ENCODE data around the gene PRKCE. TPM values are rescaled to one million over a fixed set of nuclear protein-coding genes. Genes with fewer than 3 reads are reported as not detected.

Gene PRKCE
- total RNA-seq, 5 donors from 2014 or later (not counting 1 experiment from before 2014, with no cell fraction given) = 16.5 to 29.8 (median 23.4) TPM

DNA sequence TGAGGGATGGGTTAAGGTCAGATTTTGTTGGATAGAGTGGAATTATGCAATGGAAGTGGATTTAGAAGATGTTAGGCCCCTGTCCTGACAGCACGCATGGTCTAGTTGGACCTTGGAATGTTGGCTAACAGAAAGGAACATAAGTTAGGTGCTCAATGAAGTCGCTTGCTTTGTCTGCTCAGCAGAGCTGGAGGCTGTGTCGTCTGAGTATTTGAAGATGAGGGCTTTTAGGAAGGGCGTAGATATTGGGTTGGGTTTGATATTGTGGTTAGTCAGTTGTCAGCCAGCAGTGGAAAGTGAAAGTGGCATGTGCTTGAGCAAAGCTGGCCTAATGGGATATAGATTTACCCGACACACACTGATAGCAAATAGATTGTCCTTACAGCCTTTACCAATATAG lies 239.3 kb downstream of the PRKCE start:
- Histone ChIP-seq H3K4me3 (ENCODE audit: control insufficient read depth in 1 of 2, extremely low read depth in 1 of 2, low read length in 1 of 2) (peak overlapping the region in 1 of 2 donors; percentile 19), H3K9me3 (no peaks in the 10 kb centered on the region), H3K27me3 (replicated peaks in 1 of 2; ENCODE audit: control insufficient read depth in 2 of 2, extremely low read depth in 1 of 2, insufficient read depth in 2 of 2, low read length in 1 of 2) (no peaks in the 10 kb centered on the region), H3K36me3 (ENCODE audit: control insufficient read depth in 2 of 2, extremely low read depth in 1 of 2, insufficient read depth in 1 of 2, low read length in 1 of 2) (no peaks in the 10 kb centered on the region), H3K4me1 (ENCODE audit: control insufficient read depth in 1 of 2, extremely low read depth in 1 of 2, insufficient read depth in 2 of 2, low read length in 2 of 2) (peaks cover 21 to 37% of the 10 kb centered on the region in 2 experiments), H3K27ac (ENCODE audit: low read length) (peak overlapping the region; percentile 56)
- ChIA-PET CTCF (interaction anchor here in 1 of 2 donors (1.2 kb wide), 1 partner anchor 112 kb away, joined by 4 read pairs; no protein-coding TSS in a partner anchor), POLR2A (no interaction called here)
- H3K9me3 Mint-ChIP-seq = no peaks in the 10 kb centered on the region
- H3K36me3 Mint-ChIP-seq = no peaks in the 10 kb centered on the region
- peaks cover 41 to 59% (median 55%) of the 10 kb centered on the region in 3 donors for H3K4me1 Mint-ChIP-seq
- WGBS (ENCODE audit: insufficient coverage) = 59% methylated on average over 2 of the region's 5 CpGs
- H3K4me3 Mint-ChIP-seq = peak overlapping the region; percentile 1 to 51 (median 1)
- H3K27ac Mint-ChIP-seq = peak overlapping the region; percentile 69 to 82
- DNase-seq (peak in 21 of 35 experiments; percentile 6 to 56 (median 14)), ATAC-seq (replicated peaks in 1 of 4) (peak; percentile 59 to 80 (median 68))
- H3K27me3 Mint-ChIP-seq = no peaks in the 10 kb centered on the region

DNA sequence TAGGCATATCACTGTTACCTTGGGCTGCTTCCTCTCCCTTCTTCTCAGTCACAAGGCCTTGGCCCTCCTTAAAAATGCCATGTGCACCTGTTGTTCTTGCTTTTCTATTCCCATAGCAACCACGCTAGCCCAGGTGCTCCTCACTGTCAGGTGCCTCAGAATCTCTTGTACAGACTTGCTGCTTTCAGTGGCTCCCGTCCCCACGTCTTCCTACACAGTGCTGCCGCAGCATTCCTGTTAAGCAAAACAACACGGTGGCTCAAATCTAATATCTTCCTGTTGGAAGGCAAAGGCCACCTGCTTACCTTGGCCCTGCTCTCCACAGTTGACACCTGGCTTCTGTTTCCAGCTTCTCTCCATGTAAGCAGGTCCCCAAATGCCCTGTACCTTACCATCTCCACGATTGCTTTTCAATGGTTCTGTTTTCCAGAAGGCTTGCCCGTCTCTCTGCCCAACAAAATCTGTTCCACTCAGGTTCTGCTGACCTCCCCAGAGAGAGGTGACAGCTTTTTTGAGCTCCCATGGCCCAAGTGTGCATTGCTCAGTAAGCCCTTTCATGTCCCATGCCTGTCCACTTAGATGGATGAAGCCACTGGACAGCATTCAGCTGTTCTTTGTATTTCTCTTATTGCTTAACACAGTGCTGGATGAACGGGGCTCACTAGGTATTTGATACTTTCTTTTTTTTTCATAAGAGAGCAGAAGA lies 240.4 kb downstream of the PRKCE start:
- ATAC-seq (replicated peaks in 1 of 4) (peak in 1 of 4 experiments; percentile 17), DNase-seq (peak in 2 of 35 experiments; percentile 2 to 11)
- H3K36me3 Mint-ChIP-seq = no peaks in the 10 kb centered on the region
- WGBS (ENCODE audit: insufficient coverage) = 87% methylated on average over 7 of the region's 8 CpGs
- no peaks in the 10 kb centered on the region for H3K36me3 ChIP-seq (ENCODE audit: control insufficient read depth in 2 of 2, extremely low read depth in 1 of 2, insufficient read depth in 1 of 2, low read length in 1 of 2)
- H3K27me3 Mint-ChIP-seq = no peaks in the 10 kb centered on the region
- POLR2A ChIA-PET = no interaction called here
- H3K4me1 Mint-ChIP-seq = peaks cover 41 to 57% (median 49%) of the 10 kb centered on the region in 3 donors
- H3K9me3 Mint-ChIP-seq = no peaks in the 10 kb centered on the region
- H3K4me3 ChIP-seq (ENCODE audit: control insufficient read depth in 1 of 2, extremely low read depth in 1 of 2, low read length in 1 of 2) = no peak overlapping the region
- CTCF ChIA-PET = interaction anchor here in 1 of 2 donors (1.4 kb wide), 1 partner anchor 113 kb away, joined by 4 read pairs; no protein-coding TSS in a partner anchor
- H3K27ac ChIP-seq (ENCODE audit: low read length) = no peak overlapping the region
- H3K27ac Mint-ChIP-seq = peak overlapping the region; percentile 11 to 15
- H3K4me3 Mint-ChIP-seq = peak overlapping the region in 1 of 3 donors; percentile 51
- no peaks in the 10 kb centered on the region for H3K27me3 ChIP-seq (replicated peaks in 1 of 2; ENCODE audit: control insufficient read depth in 2 of 2, extremely low read depth in 1 of 2, insufficient read depth in 2 of 2, low read length in 1 of 2)
- H3K4me1 ChIP-seq (ENCODE audit: control insufficient read depth in 1 of 2, extremely low read depth in 1 of 2, insufficient read depth in 2 of 2, low read length in 2 of 2) = peaks cover 21 to 37% of the 10 kb centered on the region in 2 experiments
- no peaks in the 10 kb centered on the region for H3K9me3 ChIP-seq

DNA sequence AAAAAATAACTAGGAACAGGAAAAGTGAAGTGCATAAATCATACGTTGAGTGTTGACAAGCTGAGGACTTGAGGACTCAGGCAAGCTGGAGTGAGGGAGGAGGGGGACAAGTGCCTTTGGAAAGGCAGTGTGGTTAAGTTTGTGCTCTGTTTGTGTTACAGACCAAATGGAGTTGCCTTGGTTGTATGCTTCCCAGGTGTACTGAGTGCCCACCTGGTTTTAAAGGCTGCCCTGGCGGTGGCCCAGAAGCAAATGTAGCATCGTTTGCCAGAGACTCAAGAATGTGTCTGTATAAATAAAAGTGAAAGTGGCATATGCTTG lies 240.9 kb downstream of the PRKCE start:
- POLR2A ChIA-PET = no interaction called here

DNA sequence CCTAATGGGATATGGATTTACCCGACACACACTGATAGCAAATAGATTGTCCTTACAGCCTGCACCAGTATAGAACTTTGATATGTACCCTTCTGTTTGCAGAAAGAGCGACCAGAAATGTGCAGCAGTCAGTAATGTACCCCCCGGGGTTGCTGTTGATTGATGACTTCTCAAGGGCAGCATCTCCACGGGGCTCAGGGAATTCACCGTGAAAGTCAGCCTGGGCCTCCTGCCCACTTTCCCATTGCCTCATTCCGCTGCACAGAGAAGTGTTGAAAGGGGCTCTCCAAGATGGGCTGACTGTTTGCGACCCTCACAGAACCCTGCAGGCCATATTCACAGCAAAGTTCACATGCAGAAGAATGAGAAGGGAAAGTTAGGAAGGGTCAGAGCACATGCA lies 241.3 kb downstream of the PRKCE start:
- H3K36me3 ChIP-seq (ENCODE audit: control insufficient read depth in 2 of 2, extremely low read depth in 1 of 2, insufficient read depth in 1 of 2, low read length in 1 of 2) = no peaks in the 10 kb centered on the region
- ChIA-PET CTCF (interaction anchor here in 1 of 2 donors (1.4 kb wide), 1 partner anchor 114 kb away, joined by 4 read pairs; no protein-coding TSS in a partner anchor), POLR2A (no interaction called here)
- H3K4me1 ChIP-seq (ENCODE audit: control insufficient read depth in 1 of 2, extremely low read depth in 1 of 2, insufficient read depth in 2 of 2, low read length in 2 of 2) = peaks cover 21 to 37% of the 10 kb centered on the region in 2 experiments
- Mint-ChIP-seq H3K27ac (no peak overlapping the region), H3K27me3 (no peaks in the 10 kb centered on the region), H3K4me1 (peaks cover 41 to 54% (median 49%) of the 10 kb centered on the region in 3 donors), H3K9me3 (no peaks in the 10 kb centered on the region), H3K4me3 (peak overlapping the region in 1 of 3 donors; percentile 51), H3K36me3 (no peaks in the 10 kb centered on the region)
- no peaks in the 10 kb centered on the region for H3K9me3 ChIP-seq
- DNase-seq (no peak), ATAC-seq (replicated peaks in 1 of 4) (no peak)
- no peak overlapping the region for H3K27ac ChIP-seq (ENCODE audit: low read length)
- 63% methylated on average over 4 of the region's 7 CpGs for WGBS (ENCODE audit: insufficient coverage)
- no peaks in the 10 kb centered on the region for H3K27me3 ChIP-seq (replicated peaks in 1 of 2; ENCODE audit: control insufficient read depth in 2 of 2, extremely low read depth in 1 of 2, insufficient read depth in 2 of 2, low read length in 1 of 2)
- no peak overlapping the region for H3K4me3 ChIP-seq (ENCODE audit: control insufficient read depth in 1 of 2, extremely low read depth in 1 of 2, low read length in 1 of 2)

More for the DNA sequence above, 240.9 kb downstream of the PRKCE start:
- Histone ChIP-seq H3K27ac (ENCODE audit: low read length) (no peak overlapping the region), H3K4me3 (ENCODE audit: control insufficient read depth in 1 of 2, extremely low read depth in 1 of 2, low read length in 1 of 2) (no peak overlapping the region), H3K36me3 (ENCODE audit: control insufficient read depth in 2 of 2, extremely low read depth in 1 of 2, insufficient read depth in 1 of 2, low read length in 1 of 2) (no peaks in the 10 kb centered on the region), H3K4me1 (ENCODE audit: control insufficient read depth in 1 of 2, extremely low read depth in 1 of 2, insufficient read depth in 2 of 2, low read length in 2 of 2) (peaks cover 21 to 37% of the 10 kb centered on the region in 2 experiments), H3K9me3 (no peaks in the 10 kb centered on the region), H3K27me3 (replicated peaks in 1 of 2; ENCODE audit: control insufficient read depth in 2 of 2, extremely low read depth in 1 of 2, insufficient read depth in 2 of 2, low read length in 1 of 2) (no peaks in the 10 kb centered on the region)
- Mint-ChIP-seq H3K27ac (no peak overlapping the region), H3K4me3 (peak overlapping the region in 1 of 3 donors; percentile 51), H3K27me3 (no peaks in the 10 kb centered on the region), H3K36me3 (no peaks in the 10 kb centered on the region), H3K9me3 (no peaks in the 10 kb centered on the region), H3K4me1 (peaks cover 41 to 54% (median 49%) of the 10 kb centered on the region in 3 donors)
- no peak for DNase-seq
- CTCF ChIA-PET = interaction anchor here in 1 of 2 donors (1.4 kb wide), 1 partner anchor 113 kb away, joined by 4 read pairs; no protein-coding TSS in a partner anchor
- 52% methylated on average over 3 of the region's 3 CpGs for WGBS (ENCODE audit: insufficient coverage)
- ATAC-seq (replicated peaks in 1 of 4) = no peak

DNA sequence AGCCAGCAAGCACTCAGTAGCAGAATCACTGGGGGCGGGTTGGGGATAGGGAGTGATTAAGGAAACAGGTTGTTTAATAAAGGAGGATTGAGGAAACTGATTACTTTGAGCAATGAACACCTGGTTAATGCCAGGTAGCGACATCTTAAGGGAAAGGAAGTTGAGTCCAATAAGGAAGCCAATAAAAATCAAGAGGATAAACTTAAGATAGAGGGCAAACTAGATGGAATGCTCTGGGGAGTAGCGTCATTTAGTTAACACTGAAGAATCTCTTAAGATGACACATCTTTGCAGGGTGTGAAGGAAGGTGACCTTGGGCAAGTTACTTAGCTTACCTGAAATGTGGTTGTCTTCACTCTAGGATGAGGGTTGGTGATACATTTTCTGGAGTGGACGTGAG lies 242.7 kb downstream of the PRKCE start:
- Histone ChIP-seq H3K4me1 (ENCODE audit: control insufficient read depth in 1 of 2, extremely low read depth in 1 of 2, insufficient read depth in 2 of 2, low read length in 2 of 2) (peaks cover 16 to 31% of the 10 kb centered on the region in 2 experiments), H3K4me3 (ENCODE audit: control insufficient read depth in 1 of 2, extremely low read depth in 1 of 2, low read length in 1 of 2) (no peak overlapping the region), H3K27ac (ENCODE audit: low read length) (no peak overlapping the region), H3K9me3 (no peaks in the 10 kb centered on the region), H3K27me3 (replicated peaks in 1 of 2; ENCODE audit: control insufficient read depth in 2 of 2, extremely low read depth in 1 of 2, insufficient read depth in 2 of 2, low read length in 1 of 2) (no peaks in the 10 kb centered on the region), H3K36me3 (ENCODE audit: control insufficient read depth in 2 of 2, extremely low read depth in 1 of 2, insufficient read depth in 1 of 2, low read length in 1 of 2) (no peaks in the 10 kb centered on the region)
- Mint-ChIP-seq H3K36me3 (no peaks in the 10 kb centered on the region), H3K4me1 (peaks cover 31 to 44% (median 41%) of the 10 kb centered on the region in 3 donors), H3K9me3 (no peaks in the 10 kb centered on the region), H3K27me3 (no peaks in the 10 kb centered on the region), H3K4me3 (no peak overlapping the region), H3K27ac (no peak overlapping the region)
- ChIA-PET POLR2A (no interaction called here), CTCF (no interaction called here)
- ATAC-seq (replicated peaks in 1 of 4) (no peak), DNase-seq (no peak)
- 94% methylated on average over 3 of the region's 4 CpGs for WGBS (ENCODE audit: insufficient coverage)

DNA sequence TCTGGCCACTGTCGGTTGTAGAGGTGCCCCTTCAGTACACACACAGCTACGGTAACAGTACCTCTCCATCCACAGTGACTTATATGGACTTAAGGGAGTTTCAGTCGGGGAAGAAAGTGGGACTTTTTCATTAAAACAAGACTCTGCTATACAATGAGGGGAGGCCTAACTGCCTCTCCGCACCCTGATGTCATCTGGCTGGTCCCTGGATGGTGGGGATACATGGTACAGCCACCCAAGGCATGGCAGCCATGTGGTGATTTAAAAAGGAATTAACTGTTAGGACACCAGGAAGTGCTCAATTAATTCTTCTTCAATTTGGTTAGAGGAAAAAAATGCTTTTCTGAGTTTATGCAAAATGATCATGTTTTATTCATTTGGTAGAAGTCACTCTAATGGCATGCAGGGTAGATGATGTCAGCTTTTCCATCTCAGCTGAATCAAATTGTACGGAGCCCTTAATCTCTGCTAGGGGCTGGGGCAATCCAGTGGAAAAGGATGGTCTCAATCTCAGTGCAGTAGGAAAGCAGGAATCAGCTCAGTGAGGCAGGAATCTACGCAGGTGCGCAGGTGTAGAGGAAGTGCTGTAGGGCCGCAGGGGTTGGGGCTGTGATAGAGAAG lies 243.9 kb downstream of the PRKCE start:
- no peak overlapping the region for H3K27ac ChIP-seq (ENCODE audit: low read length)
- ChIA-PET POLR2A (no interaction called here), CTCF (no interaction called here)
- ATAC-seq (replicated peaks in 1 of 4) = no peak
- no peak overlapping the region for H3K4me3 ChIP-seq (ENCODE audit: control insufficient read depth in 1 of 2, extremely low read depth in 1 of 2, low read length in 1 of 2)
- H3K9me3 ChIP-seq = no peaks in the 10 kb centered on the region
- Mint-ChIP-seq H3K4me1 (peaks cover 22 to 32% (median 32%) of the 10 kb centered on the region in 3 donors), H3K4me3 (no peak overlapping the region), H3K9me3 (no peaks in the 10 kb centered on the region), H3K36me3 (no peaks in the 10 kb centered on the region), H3K27ac (no peak overlapping the region), H3K27me3 (no peaks in the 10 kb centered on the region)
- no peak for DNase-seq
- peaks cover 8 to 21% of the 10 kb centered on the region in 2 experiments for H3K4me1 ChIP-seq (ENCODE audit: control insufficient read depth in 1 of 2, extremely low read depth in 1 of 2, insufficient read depth in 2 of 2, low read length in 2 of 2)
- no peaks in the 10 kb centered on the region for H3K36me3 ChIP-seq (ENCODE audit: control insufficient read depth in 2 of 2, extremely low read depth in 1 of 2, insufficient read depth in 1 of 2, low read length in 1 of 2)
- WGBS (ENCODE audit: insufficient coverage) = 96% methylated on average over 5 of the region's 8 CpGs
- no peaks in the 10 kb centered on the region for H3K27me3 ChIP-seq (replicated peaks in 1 of 2; ENCODE audit: control insufficient read depth in 2 of 2, extremely low read depth in 1 of 2, insufficient read depth in 2 of 2, low read length in 1 of 2)
